Right lobe of liver (tissue), 6 donors: ENCODE results near the gene ANKRD63. TPM values are rescaled to one million over a fixed set of nuclear protein-coding genes. Genes with fewer than 3 reads are reported as not detected.

Source experiments
- ATAC-seq, 4 donors: fragments of 200-7000 bp; cut with Tn5 transposase; one replicate each; pipeline ENCODE4 v1.9.1; 2020; ENCODE audit warnings: mild to moderate bottlenecking in 4 of 4, moderate library complexity in 4 of 4
- DNase-seq, 3 donors: peaks; one replicate each; pipeline ENCODE4 v3.0.0-alpha.2; 2020
- H3K27ac ChIP-seq, 3 donors: fragments of 200-600 bp; one replicate each; pipeline ENCODE4 v1.8.0; 2022
- H3K27me3 ChIP-seq, 2 donors: fragments of 200-600 bp; one replicate each; pipeline ENCODE4 v1.8.0; 2022
- H3K36me3 ChIP-seq, 4 donors: fragments of 200-600 bp; sonication (generic) in 1 of 4; one replicate each; pipeline versions ENCODE4 v1.5.1 to v1.8.0; 2017 to 2022; ENCODE audit warnings: control low read depth in 1 of 4
- H3K4me1 ChIP-seq, 4 donors: fragments of 200-600 bp; sonication (generic) in 1 of 4; one replicate each; pipeline versions ENCODE4 v1.5.1 to v1.8.0; 2017 to 2022; ENCODE audit warnings: control low read depth in 1 of 4
- H3K4me3 ChIP-seq, 3 donors: fragments of 200-600 bp; one replicate each; pipeline ENCODE4 v1.8.0; 2022
- H3K9me3 ChIP-seq, 4 donors: fragments of 200-600 bp; sonication (generic) in 1 of 4; one replicate each; pipeline versions ENCODE4 v1.5.1 to v1.8.0; 2017 to 2022; ENCODE audit warnings: control low read depth in 1 of 4
- CTCF ChIP-seq, 4 donors: fragments of 200-600 bp in 3 of 4; fragments of 450-650 bp in 1 of 4; IDR thresholded peaks; one replicate each; pipeline versions ENCODE4 v1.5.1 to v1.8.0; 2016 to 2022; ENCODE audit warnings: antibody characterized with exemption in 4 of 4, mild to moderate bottlenecking in 2 of 4
- POLR2A ChIP-seq: fragments of 450-650 bp; IDR thresholded peaks from one replicate; pipeline ENCODE4 v1.6.1; 2017; ENCODE audit warnings: antibody characterized with exemption, mild to moderate bottlenecking
- WGBS: methylation state at CpG from one replicate; pipeline ENCODE4 v1.1.6; 2018; ENCODE audit warnings: low coverage, low lambda C conversion rate; ENCODE audit not compliant: insufficient coverage; ENCODE audit errors: missing lambda C conversion rate; 5-methylcytosine and 5-hydroxymethylcytosine counted together
- intact Hi-C, 2 donors: fragments of 100-400 bp; cut with DNase I; formaldehyde crosslinking; loops; one replicate each; pipeline versions ENCODE4 v1.11.2 to v1.14.1; 2022
- total RNA-seq, 6 experiments: library from RNA; depleted of rRNA in 2 of 6; stranded (reverse); fragments of >200 nt in 2 of 6; fragmentation: NEBNext Ultra II Directional in 3 of 6; extraction: Animal tissue kit (Norgen Biotek cat#: 25700) in 3 of 6; gene quantifications; one replicate each; pipeline versions ENCODE4 v1.1.0 to v1.2.4, GENCODE V29; 2016 to 2023
- donor health status: DM: no; HTN: yes; CAD: no.
- donor health status: DM: no; HTN: no; CAD: no.
- donor health status: DM: no; HTN: no; CAD: no.
- donor health status: DM: no; HTN: yes; CAD: no.
- donor health status: DM: no; HTN: yes; CAD: no.

The ANKRD63 gene
- total RNA-seq, 6 experiments from 2014 or later = 0.24 TPM; not detected in 5

GRCh38 chr15:40322531-40323238 lies 39.8 kb upstream of the ANKRD63 start:
- H3K27ac ChIP-seq = peak overlapping the region in 1 of 3 donors; percentile 65
- H3K4me3 ChIP-seq = peak overlapping the region in 1 of 3 donors; percentile 69

GRCh38 chr15:40320931-40321371 lies 38.1 kb upstream of the ANKRD63 start:
- TF ChIP-seq CTCF (IDR thresholded peaks at IDR 0.05) (peak; percentile 80 to 89 (median 88)), POLR2A (no peak)
- WGBS = 0% methylated on average over 2 of the region's 2 CpGs
- peak; percentile 45 to 60 (median 54) for ATAC-seq

More at GRCh38 chr15:40322531-40323238, 39.8 kb upstream of the ANKRD63 start:
- Histone ChIP-seq H3K4me1 (peaks cover 0 to 8% (median 0%) of the 10 kb centered on the region in 4 donors), H3K36me3 (no peaks in the 10 kb centered on the region), H3K9me3 (no peaks in the 10 kb centered on the region), H3K27me3 (no peaks in the 10 kb centered on the region)
- TF ChIP-seq CTCF (IDR thresholded peaks at IDR 0.05) (no peak), POLR2A (no peak)
- no peak for ATAC-seq
- 47% methylated on average over 8 of the region's 26 CpGs for whole genome bisulfite sequencing
- DNase-seq = peak in 1 of 3 donors; percentile 52
- intact Hi-C loops = no loop called here

GRCh38 chr15:40320409-40320808 lies 37.5 kb upstream of the ANKRD63 start:
- Histone ChIP-seq H3K27ac (no peak overlapping the region), H3K4me1 (peaks cover 0 to 5% (median 0%) of the 10 kb centered on the region in 4 donors), H3K36me3 (no peaks in the 10 kb centered on the region), H3K27me3 (no peaks in the 10 kb centered on the region), H3K4me3 (no peak overlapping the region), H3K9me3 (no peaks in the 10 kb centered on the region)
- no peak for ATAC-seq
- DNase-seq = no peak
- intact Hi-C loops = no loop called here
- WGBS = 80% methylated on average over 1 of the region's 1 CpG
- no peak for TF ChIP-seq CTCF (IDR thresholded peaks at IDR 0.05)
- no peak for TF ChIP-seq POLR2A

More at GRCh38 chr15:40320931-40321371, 38.1 kb upstream of the ANKRD63 start:
- no peaks in the 10 kb centered on the region for H3K36me3 ChIP-seq
- H3K27me3 ChIP-seq = no peaks in the 10 kb centered on the region
- peaks cover 0 to 8% (median 0%) of the 10 kb centered on the region in 4 donors for H3K4me1 ChIP-seq
- H3K27ac ChIP-seq = no peak overlapping the region
- no peak overlapping the region for H3K4me3 ChIP-seq
- peak in 1 of 3 donors; percentile 68 for DNase-seq
- intact Hi-C loops = no loop called here
- H3K9me3 ChIP-seq = no peaks in the 10 kb centered on the region

- Histone ChIP-seq H3K27me3 (no peaks in the 10 kb centered on the region), H3K9me3 (no peaks in the 10 kb centered on the region), H3K4me1 (no peaks in the 10 kb centered on the region), H3K4me3 (no peak overlapping the region), H3K36me3 (no peaks in the 10 kb centered on the region), H3K27ac (no peak overlapping the region)
- TF ChIP-seq POLR2A (no peak), CTCF (IDR thresholded peaks at IDR 0.05) (no peak)
- intact Hi-C loops = no loop called here
- DNase-seq = no peak
- no peak for ATAC-seq
- 48% methylated on average over 4 of the region's 4 CpGs for WGBS
These were observed 34.7 kb upstream of the ANKRD63 start for GRCh38 chr15:40317580-40317979.
